Gastrocnemius medialis (tissue), 4 donors: Measurements from ENCODE around the gene TUBB.

Source experiments
- CTCF ChIP-seq, 5 experiments: fragments of 450-650 bp in 3 of 5; fragments of 200-600 bp in 2 of 5; sonication (generic) in 2 of 5; IDR thresholded peaks in 4 of 5; conservative IDR thresholded peaks in 1 of 5; 1 replicate in 4 of 5; 2 replicates in 1 of 5; pipeline ENCODE4 v1.5.1; 2016 to 2019; ENCODE audit warnings: antibody characterized with exemption in 5 of 5, mild to moderate bottlenecking in 3 of 5, moderate library complexity in 3 of 5
- POLR2A ChIP-seq, 2 donors: fragments of 450-650 bp; IDR thresholded peaks; one replicate each; pipeline ENCODE4 v1.6.1; 2017; ENCODE audit warnings: antibody characterized with exemption in 2 of 2, mild to moderate bottlenecking in 2 of 2, moderate library complexity in 2 of 2

GRCh38 chr6:30726506-30727413, 6.6 kb downstream of the TUBB start:
- TF ChIP-seq POLR2A (IDR thresholded peaks at IDR 0.05) (no peak), CTCF (IDR thresholded peaks at IDR 0.05 in 4 of 5, conservative IDR thresholded peaks at IDR 0.05 in 1 of 5) (no peak)
